ENCODE results near the gene REV3L. TPM values are rescaled to one million over a fixed set of nuclear protein-coding genes. Genes with fewer than 3 reads are reported as not detected.

REV3L gene
- total and polyA plus RNA-seq, 4 donors = 8.8 to 91.4 (median 19.8) TPM

- whole genome bisulfite sequencing, 2 donors = 88 to 92% methylated on average over 3 of the region's 3 CpGs
- Histone ChIP-seq H3K4me3 (no peak overlapping the region), H3K36me3 (ENCODE audit: control insufficient read depth in 4 of 4, insufficient read depth in 4 of 4, low read length in 4 of 4) (peaks cover 0 to 18% (median 7%) of the 10 kb centered on the region in 4 donors), H3K9ac (ENCODE audit: insufficient read depth in 1 of 2, low read length in 2 of 2) (no peak overlapping the region), H3K27ac (ENCODE audit: low read depth in 1 of 2, low read length in 1 of 2) (no peak overlapping the region), H3K4me1 (ENCODE audit: control insufficient read depth in 5 of 5, insufficient read depth in 5 of 5, low read length in 5 of 5) (peaks cover 0 to 4% (median 0%) of the 10 kb centered on the region in 5 donors), H3K9me3 (ENCODE audit: control insufficient read depth in 4 of 4, insufficient read depth in 3 of 4, low read length in 3 of 4) (no peaks in the 10 kb centered on the region), H3K27me3 (ENCODE audit: control insufficient read depth in 3 of 3, insufficient read depth in 3 of 3, low read length in 2 of 3) (no peaks in the 10 kb centered on the region)
- ATAC-seq (ENCODE audit: insufficient read depth, low FRiP score) (no peak), DNase-seq (no peak)
- no peak for TF ChIP-seq CTCF (IDR thresholded peaks at IDR 0.05; ENCODE audit: control extremely low read depth, extremely low read depth)
These were observed 144.2 kb downstream of the REV3L start for GRCh38 chr6:111338843-111339242.

- H3K4me3 ChIP-seq = no peak overlapping the region
- no peak for DNase-seq
- no peaks in the 10 kb centered on the region for H3K27me3 ChIP-seq (ENCODE audit: control insufficient read depth in 3 of 3, insufficient read depth in 3 of 3, low read length in 2 of 3)
- ATAC-seq (ENCODE audit: insufficient read depth, low FRiP score) = no peak
- no peak for TF ChIP-seq CTCF (IDR thresholded peaks at IDR 0.05; ENCODE audit: control extremely low read depth, extremely low read depth)
- no peak overlapping the region for H3K27ac ChIP-seq (ENCODE audit: low read depth in 1 of 2, low read length in 1 of 2)
- H3K36me3 ChIP-seq (ENCODE audit: control insufficient read depth in 4 of 4, insufficient read depth in 4 of 4, low read length in 4 of 4) = peaks cover 0 to 17% (median 6%) of the 10 kb centered on the region in 4 donors
- H3K9ac ChIP-seq (ENCODE audit: insufficient read depth in 1 of 2, low read length in 2 of 2) = no peak overlapping the region
- peaks cover 0 to 4% (median 0%) of the 10 kb centered on the region in 5 donors for H3K4me1 ChIP-seq (ENCODE audit: control insufficient read depth in 5 of 5, insufficient read depth in 5 of 5, low read length in 5 of 5)
- no peaks in the 10 kb centered on the region for H3K9me3 ChIP-seq (ENCODE audit: control insufficient read depth in 4 of 4, insufficient read depth in 3 of 4, low read length in 3 of 4)
- 98 to 100% methylated on average over 1 of the region's 1 CpG for WGBS, 2 donors
These were observed 145.2 kb downstream of the REV3L start for GRCh38 chr6:111337829-111338236.

GRCh38 chr6:111329882-111330633, 153.0 kb downstream of the REV3L start:
- Histone ChIP-seq H3K4me1 (ENCODE audit: control insufficient read depth in 5 of 5, insufficient read depth in 5 of 5, low read length in 5 of 5) (no peaks in the 10 kb centered on the region), H3K27ac (ENCODE audit: low read depth in 1 of 2, low read length in 1 of 2) (no peak overlapping the region), H3K36me3 (ENCODE audit: control insufficient read depth in 4 of 4, insufficient read depth in 4 of 4, low read length in 4 of 4) (peaks cover 11 to 36% (median 19%) of the 10 kb centered on the region in 4 donors), H3K9me3 (ENCODE audit: control insufficient read depth in 4 of 4, insufficient read depth in 3 of 4, low read length in 3 of 4) (peaks cover 0 to 2% (median under 1%) of the 10 kb centered on the region in 4 donors), H3K4me3 (no peak overlapping the region), H3K9ac (ENCODE audit: insufficient read depth in 1 of 2, low read length in 2 of 2) (no peak overlapping the region), H3K27me3 (ENCODE audit: control insufficient read depth in 3 of 3, insufficient read depth in 3 of 3, low read length in 2 of 3) (no peaks in the 10 kb centered on the region)
- WGBS, 2 donors = 97 to 99% methylated on average over 3 of the region's 3 CpGs
- no peak for TF ChIP-seq CTCF (IDR thresholded peaks at IDR 0.05; ENCODE audit: control extremely low read depth, extremely low read depth)
- DNase-seq (no peak), ATAC-seq (ENCODE audit: insufficient read depth, low FRiP score) (no peak)

All from lung (tissue), 12 donors.